ENCODE data around the gene POTEF.
"Not testable (repeated sequence)": the region's sequence is repeated elsewhere in the genome, so short reads cannot be mapped to it uniquely, and the experiment has no call there.

The POTEF gene

DNA sequence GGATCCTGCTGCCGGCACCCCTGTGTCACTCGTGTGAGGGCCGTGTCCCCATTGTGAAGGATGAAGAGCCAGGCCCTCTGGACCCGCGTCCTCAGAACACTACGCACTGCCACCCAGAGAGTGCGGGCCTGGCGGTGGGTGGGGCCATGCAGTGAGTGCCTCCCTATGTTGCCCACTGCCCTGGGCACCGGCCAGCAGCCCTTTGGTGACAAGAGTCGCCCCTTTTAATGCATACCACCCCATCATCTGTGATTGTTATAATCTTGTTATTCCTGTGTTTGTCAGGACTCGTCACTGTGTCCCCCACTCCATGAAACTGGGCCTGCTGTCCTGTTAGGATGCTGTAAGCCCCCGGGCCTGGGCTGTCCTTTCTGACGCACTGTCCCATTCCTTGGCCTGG, 9.3 kb upstream of the POTEF start:
- H3K4me3 ChIP-seq (ENCODE audit: low read length); DNase-seq (ENCODE audit: low read depth): not testable (repeated sequence)

- DNase-seq (ENCODE audit: low read depth): not testable (repeated sequence)
Observed at GRCh38 chr2:130137118-130137517, 8.1 kb upstream of the POTEF start.

DNA sequence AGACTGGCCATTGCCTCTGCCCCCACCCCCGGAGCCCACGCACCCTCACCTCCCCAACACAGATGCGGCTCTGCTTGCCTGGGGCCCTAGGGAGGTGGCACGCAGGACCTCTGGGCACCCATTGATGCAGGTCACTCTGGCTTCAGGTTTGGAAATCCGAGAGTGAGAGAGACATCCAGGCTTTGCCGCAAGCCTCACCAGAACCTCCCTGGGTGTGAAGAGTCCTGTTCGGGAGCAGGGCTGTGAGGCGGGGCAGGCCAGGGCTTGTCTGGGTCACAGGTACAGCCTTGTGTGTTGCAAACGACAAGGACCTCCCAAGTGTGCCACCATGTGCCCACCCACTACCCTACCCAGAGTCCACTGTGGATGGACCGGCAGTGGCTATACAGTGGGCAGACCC, 7.5 kb upstream of the POTEF start:
- not testable (repeated sequence) for DNase-seq (ENCODE audit: low read depth); H3K4me3 ChIP-seq (ENCODE audit: low read length)

More at GRCh38 chr2:130137118-130137517, 8.1 kb upstream of the POTEF start:
- H3K4me3 ChIP-seq (ENCODE audit: low read length): not testable (repeated sequence)

DNA sequence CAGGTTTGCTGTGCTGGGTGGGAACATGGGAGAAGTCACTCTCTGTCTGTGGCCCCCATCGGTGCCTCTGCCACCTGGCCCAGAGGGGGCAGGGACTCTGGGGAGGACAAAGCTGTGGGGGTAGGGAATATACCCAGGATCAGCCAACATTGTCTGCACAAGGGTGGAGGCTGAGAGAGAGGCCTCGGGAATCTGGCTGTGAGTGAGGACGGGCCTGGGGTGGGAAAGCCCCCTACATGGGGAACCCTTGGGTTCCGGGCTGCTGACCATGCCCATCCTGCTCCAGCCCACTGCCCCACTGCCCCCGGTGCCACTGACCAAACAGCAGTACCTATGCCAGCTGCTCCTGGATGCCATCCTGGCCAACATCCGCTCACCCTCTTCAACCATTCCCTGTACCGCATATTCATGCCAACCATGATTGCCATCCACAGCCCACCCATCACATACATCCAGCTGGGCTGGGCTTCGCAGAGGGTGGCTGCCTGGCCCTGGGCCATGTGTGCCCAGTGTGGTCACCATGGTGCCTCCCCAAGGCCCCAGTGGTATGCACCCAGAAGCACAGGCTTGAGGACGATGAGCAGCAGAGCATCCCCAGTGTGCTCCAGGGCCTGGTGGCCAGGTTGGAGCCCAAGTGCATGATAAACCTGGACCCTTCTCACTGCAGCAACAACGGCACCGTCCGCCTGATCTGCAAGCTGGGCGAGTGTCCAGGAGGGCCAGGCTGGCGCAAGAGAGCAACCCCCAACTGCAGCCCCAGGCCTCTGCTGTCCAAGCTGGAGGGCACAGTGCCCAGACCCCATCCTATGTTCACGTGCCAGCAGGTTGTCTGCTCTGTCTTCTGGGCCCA, 6.9 kb upstream of the POTEF start:
- DNase-seq (ENCODE audit: low read depth): no peak
- TF ChIP-seq CTCF (conservative IDR thresholded peaks at IDR 0.05; ENCODE audit: low read depth, low read length): no peak
- H3K4me3 ChIP-seq (ENCODE audit: low read length): no peak overlapping the region

- H3K4me3 ChIP-seq (ENCODE audit: low read length); DNase-seq (ENCODE audit: low read depth): not testable (repeated sequence)
Observed at GRCh38 chr2:130128464-130128863, 558 bp downstream of the POTEF start.

DNA sequence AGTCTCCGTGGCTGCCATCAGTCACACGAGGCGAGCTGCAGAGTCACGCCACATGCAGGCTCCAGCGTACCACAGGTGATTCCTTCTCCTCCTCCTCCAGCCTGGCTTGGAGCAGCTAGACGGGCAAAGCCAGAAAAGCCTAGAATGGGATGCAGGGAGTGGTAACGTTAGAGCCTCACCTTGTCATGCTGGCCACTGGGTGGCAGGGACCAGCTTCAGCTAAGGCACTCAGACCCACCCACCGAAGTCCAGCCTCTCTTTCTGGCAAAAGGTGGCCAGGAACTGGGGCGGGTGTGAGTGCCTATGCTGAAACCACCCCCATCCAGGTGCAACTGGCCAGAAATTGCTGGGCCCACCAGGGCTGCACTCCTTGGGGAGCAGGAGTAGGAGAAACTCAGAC, 1.3 kb downstream of the POTEF start:
- DNase-seq (ENCODE audit: low read depth); H3K4me3 ChIP-seq (ENCODE audit: low read length): not testable (repeated sequence)

GRCh38 chr2:130120924-130121323, 8.1 kb downstream of the POTEF start:
- not testable (repeated sequence) for H3K4me3 ChIP-seq (ENCODE audit: low read length); DNase-seq (ENCODE audit: low read depth)

GRCh38 chr2:130102597-130103363, 26.2 kb downstream of the POTEF start:
- not testable (repeated sequence) for H3K4me3 ChIP-seq (ENCODE audit: low read length); DNase-seq (ENCODE audit: low read depth)

DNA sequence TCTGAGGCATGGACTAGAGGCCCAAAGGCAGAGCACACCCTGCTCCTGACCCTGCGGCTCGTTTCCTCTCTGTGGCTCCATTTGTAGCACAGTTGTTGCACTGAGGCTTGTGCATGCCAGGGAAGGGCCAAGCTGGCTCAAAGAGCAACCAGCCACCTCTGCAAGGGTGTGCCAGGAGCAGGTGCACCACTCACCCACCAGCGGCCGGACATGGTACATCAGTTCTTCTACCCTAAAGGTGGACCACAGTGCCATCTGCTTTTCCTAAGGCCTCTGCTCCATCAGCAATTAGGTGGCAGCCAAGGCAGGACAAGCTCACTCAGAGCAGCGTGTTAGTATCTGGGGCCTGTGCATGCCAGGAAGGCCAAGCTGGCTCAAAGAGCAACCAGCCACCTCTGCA, 66.4 kb downstream of the POTEF start:
- not testable (repeated sequence) for DNase-seq (ENCODE audit: low read depth)

GRCh38 chr2:130059982-130060381, 69.0 kb downstream of the POTEF start:
- DNase-seq (ENCODE audit: low read depth); H3K4me3 ChIP-seq (ENCODE audit: low read length): not testable (repeated sequence)

More for the DNA sequence above, 66.4 kb downstream of the POTEF start:
- H3K4me3 ChIP-seq (ENCODE audit: low read length): not testable (repeated sequence)

DNA sequence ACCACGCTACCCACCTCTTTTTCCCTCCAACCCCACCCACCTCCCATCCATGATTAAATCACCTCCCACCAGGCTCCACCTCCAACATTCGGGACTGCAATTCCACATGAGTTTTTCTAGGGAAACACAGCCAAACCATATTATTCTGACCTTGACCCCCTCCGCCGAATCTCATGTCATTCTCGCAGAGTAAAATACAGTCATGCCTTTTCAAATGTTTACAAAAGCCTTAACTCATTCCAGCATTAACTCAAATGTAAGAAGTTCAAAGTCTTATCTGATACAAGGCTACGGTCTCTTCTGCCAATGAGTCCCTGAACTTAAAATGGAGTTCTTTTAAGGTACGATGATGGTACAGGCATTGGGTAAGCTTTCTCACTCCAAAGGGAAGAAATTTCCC, 72.7 kb downstream of the POTEF start:
- not testable (repeated sequence) for H3K4me3 ChIP-seq (ENCODE audit: low read length)

DNA sequence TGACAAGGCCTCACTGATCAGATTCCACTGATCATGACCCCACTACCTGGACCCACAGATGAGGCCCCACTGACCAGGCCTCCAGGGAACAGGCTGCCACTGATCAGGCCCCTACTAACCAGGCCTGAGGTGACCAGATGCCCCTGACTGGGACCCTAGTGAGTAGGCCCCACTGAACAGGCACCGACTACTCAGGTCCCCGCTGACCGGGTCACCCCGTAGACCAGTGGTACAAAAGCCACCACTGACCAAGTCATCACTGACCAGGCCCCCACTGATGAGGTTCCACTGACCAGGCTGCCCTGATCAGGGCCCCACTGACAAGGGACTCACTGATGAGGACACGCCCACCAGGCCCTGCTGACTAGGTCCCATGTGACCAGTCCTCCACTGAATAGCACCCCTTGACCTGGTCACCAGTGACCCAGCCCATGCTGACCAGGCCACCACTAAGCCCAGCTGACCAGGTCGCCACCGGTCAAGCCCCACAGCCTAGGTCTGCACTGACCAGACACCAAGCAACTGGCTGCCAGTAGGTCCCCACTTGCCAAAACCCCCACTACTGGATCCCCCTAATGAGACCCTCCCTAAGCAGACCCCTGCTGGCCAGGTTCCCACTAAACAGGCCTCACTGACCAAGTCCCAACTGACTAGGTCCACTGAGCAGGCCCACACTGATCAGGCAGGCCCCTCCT, 75.7 kb downstream of the POTEF start:
- H3K4me3 ChIP-seq (ENCODE audit: low read length): not testable (repeated sequence)

More for the DNA sequence above, 72.7 kb downstream of the POTEF start:
- not testable (repeated sequence) for DNase-seq (ENCODE audit: low read depth)

DNA sequence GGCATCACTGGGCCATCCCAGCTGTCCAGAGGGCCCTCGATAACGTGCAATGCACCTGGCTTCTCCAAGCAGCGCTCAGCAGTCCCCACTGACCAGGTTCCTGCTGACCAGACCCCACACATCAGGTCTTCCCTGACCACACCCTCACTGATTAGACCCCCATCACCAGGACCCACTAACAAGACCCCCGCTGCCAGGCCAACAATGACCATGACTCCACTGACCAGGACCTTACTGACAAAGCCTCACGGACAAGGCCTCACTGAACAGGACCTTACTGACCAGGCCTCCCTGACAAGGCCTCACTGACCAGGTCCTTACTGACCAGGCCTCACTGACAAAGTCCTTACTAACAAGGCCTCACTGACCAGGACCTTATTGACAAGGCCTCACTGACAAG, 76.6 kb downstream of the POTEF start:
- not testable (repeated sequence) for H3K4me3 ChIP-seq (ENCODE audit: low read length); DNase-seq (ENCODE audit: low read depth)

More for the DNA sequence above, 75.7 kb downstream of the POTEF start:
- not testable (repeated sequence) for DNase-seq (ENCODE audit: low read depth)

- not testable (repeated sequence) for DNase-seq (ENCODE audit: low read depth); H3K4me3 ChIP-seq (ENCODE audit: low read length)
Observed at GRCh38 chr2:130048422-130048821, 80.6 kb downstream of the POTEF start.

DNA sequence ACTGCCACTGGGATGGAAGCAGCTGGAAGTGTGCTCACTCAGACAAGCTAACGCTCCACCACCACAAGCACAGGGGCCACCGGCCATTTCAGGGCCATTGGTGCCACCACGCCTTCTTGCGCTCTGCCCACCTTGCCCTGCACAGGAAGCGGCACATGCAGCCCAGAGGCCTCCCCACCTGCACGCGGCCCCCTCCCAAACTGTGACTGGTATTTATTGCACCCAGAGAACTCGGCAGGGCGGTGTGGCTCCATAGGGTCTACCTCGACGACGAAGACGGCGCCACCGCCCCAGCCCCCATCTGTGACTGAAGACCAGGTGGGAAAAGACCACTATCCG, 90.8 kb downstream of the POTEF start:
- H3K4me3 ChIP-seq (ENCODE audit: low read length); DNase-seq (ENCODE audit: low read depth): not testable (repeated sequence)

- DNase-seq (ENCODE audit: low read depth); H3K4me3 ChIP-seq (ENCODE audit: low read length): not testable (repeated sequence)
Observed at GRCh38 chr2:130025931-130026330, 103.1 kb downstream of the POTEF start.
